Measurements from ENCODE around the gene WFIKKN2.

DNA sequence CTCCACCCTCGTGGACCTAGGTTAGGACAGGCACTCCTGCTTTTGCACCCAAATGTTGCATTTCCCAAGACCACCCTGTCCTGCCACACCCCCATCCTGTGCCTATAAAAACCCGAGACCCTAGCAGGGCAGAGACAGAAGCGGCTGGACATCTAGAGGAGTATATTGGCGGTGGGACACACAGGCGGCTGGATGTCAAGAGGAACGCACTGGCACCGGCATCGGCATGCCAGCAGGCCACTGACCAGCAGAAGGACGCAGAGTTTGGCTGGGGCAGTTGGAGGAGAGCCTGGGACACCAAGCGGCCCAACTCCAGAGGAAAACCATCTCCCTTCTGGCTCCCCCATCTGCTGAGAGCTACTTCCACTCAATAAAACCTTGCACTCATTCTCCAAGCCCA lies 14.7 kb upstream of the WFIKKN2 start:
- TF ChIP-seq, protein P1, sequence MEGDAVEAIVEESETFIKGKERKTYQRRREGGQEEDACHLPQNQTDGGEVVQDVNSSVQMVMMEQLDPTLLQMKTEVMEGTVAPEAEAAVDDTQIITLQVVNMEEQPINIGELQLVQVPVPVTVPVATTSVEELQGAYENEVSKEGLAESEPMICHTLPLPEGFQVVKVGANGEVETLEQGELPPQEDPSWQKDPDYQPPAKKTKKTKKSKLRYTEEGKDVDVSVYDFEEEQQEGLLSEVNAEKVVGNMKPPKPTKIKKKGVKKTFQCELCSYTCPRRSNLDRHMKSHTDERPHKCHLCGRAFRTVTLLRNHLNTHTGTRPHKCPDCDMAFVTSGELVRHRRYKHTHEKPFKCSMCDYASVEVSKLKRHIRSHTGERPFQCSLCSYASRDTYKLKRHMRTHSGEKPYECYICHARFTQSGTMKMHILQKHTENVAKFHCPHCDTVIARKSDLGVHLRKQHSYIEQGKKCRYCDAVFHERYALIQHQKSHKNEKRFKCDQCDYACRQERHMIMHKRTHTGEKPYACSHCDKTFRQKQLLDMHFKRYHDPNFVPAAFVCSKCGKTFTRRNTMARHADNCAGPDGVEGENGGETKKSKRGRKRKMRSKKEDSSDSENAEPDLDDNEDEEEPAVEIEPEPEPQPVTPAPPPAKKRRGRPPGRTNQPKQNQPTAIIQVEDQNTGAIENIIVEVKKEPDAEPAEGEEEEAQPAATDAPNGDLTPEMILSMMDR (IDR thresholded peaks at IDR 0.05), result no peak
- no peak for TF ChIP-seq EZH2 (IDR thresholded peaks at IDR 0.05)
- TF ChIP-seq EZH2phosphoT487 (IDR thresholded peaks at IDR 0.05), result no peak

All from neural progenitor cell (in vitro differentiated cells).